Tibial nerve (tissue), 3 donors: ENCODE results near the gene KIF5C.

ENCODE experiments used
- CTCF ChIP-seq, 5 experiments: fragments of 200-600 bp in 3 of 5; fragments of 450-650 bp in 2 of 5; sonication (generic) in 3 of 5; IDR thresholded peaks; one replicate each; pipeline ENCODE4 v1.5.1; 2016 to 2019; ENCODE audit warnings: antibody characterized with exemption in 5 of 5, mild to moderate bottlenecking in 3 of 5, moderate library complexity in 2 of 5
- POLR2A ChIP-seq, 2 donors: fragments of 450-650 bp; IDR thresholded peaks; one replicate each; pipeline ENCODE4 v1.6.1; 2017; ENCODE audit warnings: antibody characterized with exemption in 2 of 2, mild to moderate bottlenecking in 2 of 2, moderate library complexity in 2 of 2

DNA sequence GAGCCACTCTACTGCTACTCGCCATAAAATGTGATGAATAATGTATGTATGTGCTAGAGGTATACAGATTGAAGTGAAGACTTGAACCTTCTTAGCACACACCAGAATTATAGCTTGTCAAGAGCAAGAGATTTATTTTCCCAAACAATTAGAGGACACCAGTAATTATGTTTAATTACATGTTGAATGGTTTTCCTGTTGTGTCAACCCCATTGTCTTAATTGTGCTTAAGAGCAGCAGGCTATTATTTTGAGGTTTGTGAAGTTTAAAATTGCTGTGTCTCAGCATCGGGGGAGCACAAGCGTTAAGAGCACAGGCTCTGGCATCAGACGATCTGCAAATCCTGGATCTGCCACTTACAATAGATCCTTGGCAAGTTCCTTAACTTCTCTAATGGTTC lies 29.0 kb downstream of the KIF5C start:
- TF ChIP-seq CTCF (IDR thresholded peaks at IDR 0.05), result no peak
- TF ChIP-seq POLR2A (IDR thresholded peaks at IDR 0.05), result no peak
